Upper lobe of left lung (tissue), 4 donors: ENCODE data around the gene FAM81A.

Experiments
- EP300 ChIP-seq, 4 donors: sonication (generic); formaldehyde crosslinking; IDR thresholded peaks; one replicate each; pipeline ENCODE4 v1.5.1; 2017; ENCODE audit warnings: antibody characterized with exemption in 4 of 4, control low read depth in 2 of 4
- POLR2A ChIP-seq, 4 donors: fragments of 450-650 bp; IDR thresholded peaks; one replicate each; pipeline ENCODE4 v1.5.1; 2016 to 2017; ENCODE audit warnings: antibody characterized with exemption in 4 of 4, mild to moderate bottlenecking in 2 of 4
- POLR2AphosphoS5 ChIP-seq, 2 donors: sonication (generic); formaldehyde crosslinking; IDR thresholded peaks; one replicate each; pipeline ENCODE4 v1.5.1; 2017; ENCODE audit warnings: antibody characterized with exemption in 2 of 2
- TF ChIP-seq, protein P1 (sequence below), 6 experiments: fragments of 450-650 bp in 4 of 6; fragments of 200-600 bp in 2 of 6; sonication (generic) in 2 of 6; IDR thresholded peaks; one replicate each; pipeline ENCODE4 v1.5.1; 2016 to 2019; ENCODE audit warnings: antibody characterized with exemption in 6 of 6

DNA sequence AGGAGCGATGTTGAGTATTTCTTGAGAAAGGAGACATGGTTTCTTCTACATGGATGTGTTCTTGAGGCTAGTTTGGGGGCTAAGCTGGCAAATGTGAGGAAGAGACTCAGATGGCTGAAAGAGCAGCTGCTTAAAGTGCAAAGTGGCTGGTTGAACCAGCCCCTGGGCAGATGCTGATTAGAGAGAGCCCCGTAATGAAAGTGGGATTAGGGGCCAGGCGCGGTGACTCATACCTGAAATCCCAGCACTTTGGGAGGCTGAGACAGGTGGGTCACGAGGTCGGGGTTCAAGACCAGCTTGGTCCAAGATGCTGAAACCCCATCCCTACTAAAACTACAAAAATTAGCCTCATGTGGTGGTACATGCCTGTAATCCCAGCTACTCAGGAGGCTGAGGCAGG is 98.6 kb downstream of the FAM81A start:
- TF ChIP-seq, protein P1, sequence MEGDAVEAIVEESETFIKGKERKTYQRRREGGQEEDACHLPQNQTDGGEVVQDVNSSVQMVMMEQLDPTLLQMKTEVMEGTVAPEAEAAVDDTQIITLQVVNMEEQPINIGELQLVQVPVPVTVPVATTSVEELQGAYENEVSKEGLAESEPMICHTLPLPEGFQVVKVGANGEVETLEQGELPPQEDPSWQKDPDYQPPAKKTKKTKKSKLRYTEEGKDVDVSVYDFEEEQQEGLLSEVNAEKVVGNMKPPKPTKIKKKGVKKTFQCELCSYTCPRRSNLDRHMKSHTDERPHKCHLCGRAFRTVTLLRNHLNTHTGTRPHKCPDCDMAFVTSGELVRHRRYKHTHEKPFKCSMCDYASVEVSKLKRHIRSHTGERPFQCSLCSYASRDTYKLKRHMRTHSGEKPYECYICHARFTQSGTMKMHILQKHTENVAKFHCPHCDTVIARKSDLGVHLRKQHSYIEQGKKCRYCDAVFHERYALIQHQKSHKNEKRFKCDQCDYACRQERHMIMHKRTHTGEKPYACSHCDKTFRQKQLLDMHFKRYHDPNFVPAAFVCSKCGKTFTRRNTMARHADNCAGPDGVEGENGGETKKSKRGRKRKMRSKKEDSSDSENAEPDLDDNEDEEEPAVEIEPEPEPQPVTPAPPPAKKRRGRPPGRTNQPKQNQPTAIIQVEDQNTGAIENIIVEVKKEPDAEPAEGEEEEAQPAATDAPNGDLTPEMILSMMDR (IDR thresholded peaks at IDR 0.05), result no peak
- no peak for TF ChIP-seq POLR2A (IDR thresholded peaks at IDR 0.05)
- TF ChIP-seq POLR2AphosphoS5 (IDR thresholded peaks at IDR 0.05), result no peak
- TF ChIP-seq EP300 (IDR thresholded peaks at IDR 0.05), result no peak
